Activated CD4-positive, alpha-beta memory T cell treated with anti-CD3 and anti-CD28 coated beads for 36 hours (primary cell): Measurements from ENCODE around the gene LRRK1. TPM values are rescaled to one million over a fixed set of nuclear protein-coding genes. Genes with fewer than 3 reads are reported as not detected.

Source experiments
- CTCF ChIA-PET: fragments of 350-600 bp; sonication (Branson Sonifier 250); formaldehyde crosslinking; loops from one replicate; lab custom pipeline; 2021; ENCODE audit warnings: antibody characterized with exemption, inconsistent platforms; lab: Charles Lee
- POLR2A ChIA-PET: fragments of 350-600 bp; sonication (Branson Sonifier 250); formaldehyde crosslinking; loops from one replicate; lab custom pipeline; 2021; ENCODE audit warnings: antibody characterized with exemption; lab: Charles Lee
- DNase-seq: peaks from one replicate; pipeline ENCODE4 v3.0.0-alpha.2; 2020
- H3K27ac Mint-ChIP-seq: one replicate; pipeline ENCODE4 v1.8.0; 2021; ENCODE audit warnings: mixed read lengths
- H3K27me3 Mint-ChIP-seq: one replicate; pipeline ENCODE4 v1.8.0; 2021; ENCODE audit warnings: mixed read lengths
- H3K36me3 Mint-ChIP-seq: one replicate; pipeline ENCODE4 v1.8.0; 2021; ENCODE audit warnings: mixed read lengths
- H3K4me1 Mint-ChIP-seq: one replicate; pipeline ENCODE4 v1.8.0; 2021; ENCODE audit warnings: low read depth, mixed read lengths
- H3K4me3 Mint-ChIP-seq: one replicate; pipeline ENCODE4 v1.8.0; 2021; ENCODE audit warnings: mild to moderate bottlenecking, mixed read lengths
- H3K9me3 Mint-ChIP-seq: one replicate; pipeline ENCODE4 v1.8.0; 2021; ENCODE audit warnings: mixed read lengths
- intact Hi-C: fragments of 100-400 bp; cut with micrococcal nuclease; formaldehyde crosslinking; loops from one replicate; pipeline ENCODE4 v1.15.1; 2023
- total RNA-seq, 2 experiments: library from RNA; stranded (reverse); gene quantifications; one replicate each; pipeline ENCODE4 v1.2.3, GENCODE V29; 2021

The LRRK1 gene
- total RNA-seq, 2 experiments from 2014 or later = 0.41 to 0.71 TPM

GRCh38 chr15:100893261-100893963 lies 25.7 kb upstream of the LRRK1 start:
- DNase-seq = no peak
- H3K4me1 Mint-ChIP-seq = no peaks in the 10 kb centered on the region
- peaks cover 30% of the 10 kb centered on the region for H3K27me3 Mint-ChIP-seq
- CTCF ChIA-PET = no interaction called here
- no peak overlapping the region for H3K27ac Mint-ChIP-seq
- H3K9me3 Mint-ChIP-seq = no peaks in the 10 kb centered on the region
- no peak overlapping the region for H3K4me3 Mint-ChIP-seq
- intact Hi-C loops = no loop called here
- no peaks in the 10 kb centered on the region for H3K36me3 Mint-ChIP-seq
- POLR2A ChIA-PET = no interaction called here

- POLR2A ChIA-PET = no interaction called here
- DNase-seq = no peak
- intact Hi-C loops = no loop called here
- H3K4me3 Mint-ChIP-seq = no peak overlapping the region
- CTCF ChIA-PET = no interaction called here
- no peak overlapping the region for H3K27ac Mint-ChIP-seq
- H3K4me1 Mint-ChIP-seq = no peaks in the 10 kb centered on the region
- no peaks in the 10 kb centered on the region for H3K9me3 Mint-ChIP-seq
- H3K36me3 Mint-ChIP-seq = no peaks in the 10 kb centered on the region
- H3K27me3 Mint-ChIP-seq = peaks cover 30% of the 10 kb centered on the region
Observed at GRCh38 chr15:100893964-100894295, 25.2 kb upstream of the LRRK1 start.

- Mint-ChIP-seq H3K4me3 (no peak overlapping the region), H3K9me3 (no peaks in the 10 kb centered on the region), H3K27ac (no peak overlapping the region), H3K27me3 (peaks cover 24% of the 10 kb centered on the region), H3K36me3 (no peaks in the 10 kb centered on the region), H3K4me1 (no peaks in the 10 kb centered on the region)
- POLR2A ChIA-PET = no interaction called here
- CTCF ChIA-PET = interaction anchor here (0.6 to 0.9 kb wide), 2 partner anchors 23 to 113 kb away, joined by 3 read pairs; no protein-coding TSS in a partner anchor
- intact Hi-C loops = no loop called here
- no peak for DNase-seq
Observed at GRCh38 chr15:100895721-100896120, 23.4 kb upstream of the LRRK1 start.

- H3K36me3 Mint-ChIP-seq = no peaks in the 10 kb centered on the region
- no peak overlapping the region for H3K4me3 Mint-ChIP-seq
- intact Hi-C loops = no loop called here
- H3K27ac Mint-ChIP-seq = no peak overlapping the region
- no peaks in the 10 kb centered on the region for H3K9me3 Mint-ChIP-seq
- no peaks in the 10 kb centered on the region for H3K4me1 Mint-ChIP-seq
- no peak for DNase-seq
- CTCF ChIA-PET = interaction anchor here (1.1 to 1.5 kb wide), 2 partner anchors 21 to 25 kb away, joined by 3 to 4 read pairs; no protein-coding TSS in a partner anchor
- H3K27me3 Mint-ChIP-seq = peaks cover 14% of the 10 kb centered on the region
- POLR2A ChIA-PET = no interaction called here
Observed at GRCh38 chr15:100897221-100898151, 21.7 kb upstream of the LRRK1 start.

- intact Hi-C loops = no loop called here
- peaks cover 9% of the 10 kb centered on the region for H3K27me3 Mint-ChIP-seq
- no peaks in the 10 kb centered on the region for H3K4me1 Mint-ChIP-seq
- no peak overlapping the region for H3K27ac Mint-ChIP-seq
- ChIA-PET POLR2A (no interaction called here), CTCF (no interaction called here)
- no peaks in the 10 kb centered on the region for H3K9me3 Mint-ChIP-seq
- H3K4me3 Mint-ChIP-seq = no peak overlapping the region
- no peak for DNase-seq
- H3K36me3 Mint-ChIP-seq = no peaks in the 10 kb centered on the region
Observed at GRCh38 chr15:100898152-100898490, 21.0 kb upstream of the LRRK1 start.

GRCh38 chr15:100898661-100899462 lies 20.3 kb upstream of the LRRK1 start:
- Mint-ChIP-seq H3K4me1 (no peaks in the 10 kb centered on the region), H3K4me3 (no peak overlapping the region), H3K27ac (no peak overlapping the region), H3K27me3 (peaks cover 2% of the 10 kb centered on the region), H3K36me3 (no peaks in the 10 kb centered on the region), H3K9me3 (no peaks in the 10 kb centered on the region)
- ChIA-PET CTCF (no interaction called here), POLR2A (no interaction called here)
- intact Hi-C loops = no loop called here
- no peak for DNase-seq

- no peak for DNase-seq
- intact Hi-C loops = no loop called here
- Mint-ChIP-seq H3K27me3 (peaks cover 2% of the 10 kb centered on the region), H3K4me3 (no peak overlapping the region), H3K27ac (no peak overlapping the region), H3K9me3 (no peaks in the 10 kb centered on the region), H3K36me3 (no peaks in the 10 kb centered on the region), H3K4me1 (no peaks in the 10 kb centered on the region)
- CTCF ChIA-PET = no interaction called here
- POLR2A ChIA-PET = no interaction called here
Observed at GRCh38 chr15:100899601-100900000, 19.6 kb upstream of the LRRK1 start.

- Mint-ChIP-seq H3K4me3 (no peak overlapping the region), H3K27me3 (peaks cover 2% of the 10 kb centered on the region), H3K9me3 (no peaks in the 10 kb centered on the region), H3K27ac (no peak overlapping the region), H3K4me1 (no peaks in the 10 kb centered on the region), H3K36me3 (no peaks in the 10 kb centered on the region)
- intact Hi-C loops = no loop called here
- ChIA-PET CTCF (no interaction called here), POLR2A (no interaction called here)
- no peak for DNase-seq
Observed at GRCh38 chr15:100900136-100900794, 18.9 kb upstream of the LRRK1 start.

- peaks cover 2% of the 10 kb centered on the region for H3K27me3 Mint-ChIP-seq
- ChIA-PET CTCF (no interaction called here), POLR2A (no interaction called here)
- H3K36me3 Mint-ChIP-seq = no peaks in the 10 kb centered on the region
- no peak overlapping the region for H3K4me3 Mint-ChIP-seq
- no peaks in the 10 kb centered on the region for H3K9me3 Mint-ChIP-seq
- H3K27ac Mint-ChIP-seq = no peak overlapping the region
- no peaks in the 10 kb centered on the region for H3K4me1 Mint-ChIP-seq
- intact Hi-C loops = no loop called here
- no peak for DNase-seq
Observed at GRCh38 chr15:100900795-100901169, 18.4 kb upstream of the LRRK1 start.

GRCh38 chr15:100901296-100901695 lies 17.9 kb upstream of the LRRK1 start:
- H3K27ac Mint-ChIP-seq = no peak overlapping the region
- H3K27me3 Mint-ChIP-seq = peaks cover 2% of the 10 kb centered on the region
- intact Hi-C loops = no loop called here
- no peaks in the 10 kb centered on the region for H3K9me3 Mint-ChIP-seq
- ChIA-PET CTCF (no interaction called here), POLR2A (no interaction called here)
- no peak overlapping the region for H3K4me3 Mint-ChIP-seq
- H3K36me3 Mint-ChIP-seq = no peaks in the 10 kb centered on the region
- DNase-seq = no peak
- H3K4me1 Mint-ChIP-seq = no peaks in the 10 kb centered on the region

- Mint-ChIP-seq H3K36me3 (no peaks in the 10 kb centered on the region), H3K4me3 (no peak overlapping the region), H3K9me3 (no peaks in the 10 kb centered on the region), H3K4me1 (no peaks in the 10 kb centered on the region), H3K27ac (no peak overlapping the region), H3K27me3 (peaks cover 2% of the 10 kb centered on the region)
- DNase-seq = no peak
- ChIA-PET CTCF (interaction anchor here (1.6 kb wide), 1 partner anchor 106 kb away, joined by 5 read pairs; no protein-coding TSS in a partner anchor), POLR2A (no interaction called here)
- intact Hi-C loops = no loop called here
Observed at GRCh38 chr15:100901702-100902435, 17.3 kb upstream of the LRRK1 start.
